B cell (primary cell): Measurements from ENCODE around the gene TRIM65.

ENCODE experiments used
- EZH2 ChIP-seq: IDR thresholded peaks from 2 replicates; pipeline ENCODE4 v1.6.1; 2012; ENCODE audit warnings: borderline replicate concordance, low read depth, mild to moderate bottlenecking, moderate library complexity, low read length; ENCODE audit not compliant: insufficient read depth, poor library complexity, severe bottlenecking
- TF ChIP-seq, protein P1 (sequence below): fragments of 200-600 bp; IDR thresholded peaks from one replicate; pipeline ENCODE4 v1.8.0; 2022; ENCODE audit warnings: antibody characterized with exemption, mild to moderate bottlenecking

DNA sequence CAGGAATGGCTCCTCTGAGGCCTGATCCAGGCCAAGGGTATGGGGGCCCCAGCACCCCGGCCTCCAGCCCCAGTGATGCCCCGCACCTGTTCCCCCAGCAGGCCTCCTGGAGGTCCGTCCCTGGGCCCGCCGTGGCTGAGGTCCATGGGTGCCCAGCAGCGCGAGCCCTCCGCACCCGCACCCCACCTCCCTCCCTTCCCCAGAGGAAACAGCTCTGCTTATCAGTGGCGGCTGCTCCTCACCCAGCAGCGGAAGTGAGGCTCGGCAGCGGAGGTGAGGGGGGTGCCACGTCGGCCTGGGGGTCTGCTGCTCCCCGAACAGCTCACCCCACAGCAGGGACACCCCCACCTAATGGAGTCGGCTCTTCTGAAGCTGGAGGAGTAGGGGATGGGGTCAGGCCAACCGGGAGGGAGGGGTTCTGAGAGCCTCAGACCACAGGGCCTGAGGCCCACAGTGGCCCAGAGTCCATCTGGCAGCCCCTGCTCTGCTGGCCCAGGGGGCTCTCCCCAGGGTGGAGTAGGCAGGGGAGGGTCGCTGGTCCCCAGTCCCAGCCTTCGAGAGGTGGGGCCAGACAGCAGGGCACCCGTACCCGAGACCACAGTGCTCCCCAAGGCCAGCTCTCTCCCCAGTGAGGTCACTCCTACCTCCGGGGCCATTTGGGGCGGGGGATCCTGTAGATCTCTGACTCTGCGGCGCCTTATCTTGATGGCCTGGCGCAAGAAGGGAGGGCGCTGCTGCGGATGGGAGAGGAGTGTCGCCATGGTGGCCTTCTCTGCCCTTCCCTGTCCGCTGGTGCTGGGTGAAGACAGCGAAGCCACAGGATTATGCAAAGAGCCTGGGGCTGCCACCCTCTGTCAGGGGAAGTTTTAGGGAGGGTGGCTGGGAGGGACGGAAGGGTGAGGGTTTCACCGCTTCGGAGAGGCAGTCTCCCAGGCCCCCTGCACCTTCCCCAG lies 52.9 kb downstream of the TRIM65 start, which contains the start of gene UNC13D:
- TF ChIP-seq, protein P1, sequence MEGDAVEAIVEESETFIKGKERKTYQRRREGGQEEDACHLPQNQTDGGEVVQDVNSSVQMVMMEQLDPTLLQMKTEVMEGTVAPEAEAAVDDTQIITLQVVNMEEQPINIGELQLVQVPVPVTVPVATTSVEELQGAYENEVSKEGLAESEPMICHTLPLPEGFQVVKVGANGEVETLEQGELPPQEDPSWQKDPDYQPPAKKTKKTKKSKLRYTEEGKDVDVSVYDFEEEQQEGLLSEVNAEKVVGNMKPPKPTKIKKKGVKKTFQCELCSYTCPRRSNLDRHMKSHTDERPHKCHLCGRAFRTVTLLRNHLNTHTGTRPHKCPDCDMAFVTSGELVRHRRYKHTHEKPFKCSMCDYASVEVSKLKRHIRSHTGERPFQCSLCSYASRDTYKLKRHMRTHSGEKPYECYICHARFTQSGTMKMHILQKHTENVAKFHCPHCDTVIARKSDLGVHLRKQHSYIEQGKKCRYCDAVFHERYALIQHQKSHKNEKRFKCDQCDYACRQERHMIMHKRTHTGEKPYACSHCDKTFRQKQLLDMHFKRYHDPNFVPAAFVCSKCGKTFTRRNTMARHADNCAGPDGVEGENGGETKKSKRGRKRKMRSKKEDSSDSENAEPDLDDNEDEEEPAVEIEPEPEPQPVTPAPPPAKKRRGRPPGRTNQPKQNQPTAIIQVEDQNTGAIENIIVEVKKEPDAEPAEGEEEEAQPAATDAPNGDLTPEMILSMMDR = no peak
- TF ChIP-seq EZH2 = no peak
